K562 (cell line): Measurements from ENCODE around the gene MGAT4B.

Experiments
- POLR2A ChIP-seq: fragments of 450-650 bp; conservative IDR thresholded peaks from 2 replicates; pipeline ENCODE4 v1.6.1; 2016
- ZBTB1 ChIP-seq: sonication (generic); formaldehyde crosslinking; IDR thresholded peaks from 2 replicates; pipeline ENCODE4 v1.8.1; 2023; ENCODE audit warnings: missing genetic modification reagents, low read depth, mild to moderate bottlenecking, borderline replicate concordance
- ZBTB8A ChIP-seq: fragments of 450-650 bp; IDR thresholded peaks from 2 replicates; pipeline ENCODE4 v1.6.1; 2018; ENCODE audit warnings: mild to moderate bottlenecking, moderate library complexity; ENCODE audit not compliant: partially characterized antibody
- ZNF324 ChIP-seq: fragments of 250-450 bp; sonication (Bioruptor Pico); IDR thresholded peaks from 2 replicates; pipeline ENCODE4 v1.4.0; 2020; ENCODE audit warnings: mild to moderate bottlenecking
- TF ChIP-seq, protein P1 (sequence below), 2 experiments: fragments of 150-350 bp in 1 of 2; IDR thresholded peaks; 2 replicates each; pipeline ENCODE4 v1.6.1; 2012 to 2016; ENCODE audit warnings: low read depth in 2 of 2, low read length in 2 of 2, mild to moderate bottlenecking in 1 of 2, moderate library complexity in 1 of 2
- TF ChIP-seq, protein P2 (sequence below), 2 experiments: fragments of 450-650 bp in 1 of 2; sonication (generic) in 1 of 2; formaldehyde crosslinking in 1 of 2; IDR thresholded peaks in 1 of 2; conservative IDR thresholded peaks in 1 of 2; 2 replicates each; pipeline versions ENCODE4 v1.6.1 to v1.8.1; 2016 to 2023; ENCODE audit warnings: mild to moderate bottlenecking in 2 of 2, moderate library complexity in 2 of 2, inconsistent platforms in 1 of 2, missing genetic modification reagents in 1 of 2

DNA sequence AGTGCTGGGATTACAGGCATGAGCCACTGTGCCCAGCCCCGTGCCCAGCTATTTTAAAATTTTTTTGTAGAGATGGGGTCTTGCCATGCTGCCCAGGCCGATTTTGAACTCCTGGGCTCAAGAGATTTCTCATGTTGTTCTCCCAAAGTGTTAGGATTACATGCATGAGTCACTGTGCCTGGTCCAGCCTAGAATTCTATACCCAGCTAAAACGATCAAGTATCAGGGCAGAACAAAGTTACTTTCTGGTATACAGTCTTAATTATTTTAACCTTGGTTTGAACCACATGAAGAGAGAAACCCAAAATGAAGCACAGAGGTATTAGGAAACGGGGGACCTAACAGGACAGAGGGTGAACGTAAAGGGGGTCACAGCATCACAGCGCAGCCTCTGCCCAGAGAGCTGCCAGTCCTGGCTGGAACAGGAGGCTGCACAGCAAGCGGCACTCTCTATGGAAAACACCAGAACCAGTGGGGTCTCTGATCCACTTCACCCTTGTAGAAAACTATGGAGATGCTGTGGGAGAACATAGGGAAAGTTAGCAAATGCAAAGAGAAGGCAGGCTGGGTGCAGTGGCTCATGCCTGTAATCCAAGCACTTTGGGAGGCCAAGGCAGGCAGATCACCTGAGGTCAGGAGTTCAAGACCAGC lies 24.3 kb upstream of the MGAT4B start:
- TF ChIP-seq ZBTB8A (no peak), ZBTB1 (CRISPR knock-in tag) (no peak), POLR2A (no peak; the same call in 1 of the 2 replicates), ZNF324 (no peak)
- TF ChIP-seq, protein P1, sequence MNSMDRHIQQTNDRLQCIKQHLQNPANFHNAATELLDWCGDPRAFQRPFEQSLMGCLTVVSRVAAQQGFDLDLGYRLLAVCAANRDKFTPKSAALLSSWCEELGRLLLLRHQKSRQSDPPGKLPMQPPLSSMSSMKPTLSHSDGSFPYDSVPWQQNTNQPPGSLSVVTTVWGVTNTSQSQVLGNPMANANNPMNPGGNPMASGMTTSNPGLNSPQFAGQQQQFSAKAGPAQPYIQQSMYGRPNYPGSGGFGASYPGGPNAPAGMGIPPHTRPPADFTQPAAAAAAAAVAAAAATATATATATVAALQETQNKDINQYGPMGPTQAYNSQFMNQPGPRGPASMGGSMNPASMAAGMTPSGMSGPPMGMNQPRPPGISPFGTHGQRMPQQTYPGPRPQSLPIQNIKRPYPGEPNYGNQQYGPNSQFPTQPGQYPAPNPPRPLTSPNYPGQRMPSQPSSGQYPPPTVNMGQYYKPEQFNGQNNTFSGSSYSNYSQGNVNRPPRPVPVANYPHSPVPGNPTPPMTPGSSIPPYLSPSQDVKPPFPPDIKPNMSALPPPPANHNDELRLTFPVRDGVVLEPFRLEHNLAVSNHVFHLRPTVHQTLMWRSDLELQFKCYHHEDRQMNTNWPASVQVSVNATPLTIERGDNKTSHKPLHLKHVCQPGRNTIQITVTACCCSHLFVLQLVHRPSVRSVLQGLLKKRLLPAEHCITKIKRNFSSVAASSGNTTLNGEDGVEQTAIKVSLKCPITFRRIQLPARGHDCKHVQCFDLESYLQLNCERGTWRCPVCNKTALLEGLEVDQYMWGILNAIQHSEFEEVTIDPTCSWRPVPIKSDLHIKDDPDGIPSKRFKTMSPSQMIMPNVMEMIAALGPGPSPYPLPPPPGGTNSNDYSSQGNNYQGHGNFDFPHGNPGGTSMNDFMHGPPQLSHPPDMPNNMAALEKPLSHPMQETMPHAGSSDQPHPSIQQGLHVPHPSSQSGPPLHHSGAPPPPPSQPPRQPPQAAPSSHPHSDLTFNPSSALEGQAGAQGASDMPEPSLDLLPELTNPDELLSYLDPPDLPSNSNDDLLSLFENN (IDR thresholded peaks at IDR 0.05; ENCODE audit: low read depth in 2 of 2, low read length in 2 of 2) = no peak
- TF ChIP-seq, protein P2, sequence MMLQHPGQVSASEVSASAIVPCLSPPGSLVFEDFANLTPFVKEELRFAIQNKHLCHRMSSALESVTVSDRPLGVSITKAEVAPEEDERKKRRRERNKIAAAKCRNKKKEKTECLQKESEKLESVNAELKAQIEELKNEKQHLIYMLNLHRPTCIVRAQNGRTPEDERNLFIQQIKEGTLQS (IDR thresholded peaks at IDR 0.05) = no peak
- TF ChIP-seq, protein P2 (CRISPR knock-in tag; conservative IDR thresholded peaks at IDR 0.05) = no peak
